Measurements from ENCODE around the gene SH3BP4.

Gene SH3BP4

DNA sequence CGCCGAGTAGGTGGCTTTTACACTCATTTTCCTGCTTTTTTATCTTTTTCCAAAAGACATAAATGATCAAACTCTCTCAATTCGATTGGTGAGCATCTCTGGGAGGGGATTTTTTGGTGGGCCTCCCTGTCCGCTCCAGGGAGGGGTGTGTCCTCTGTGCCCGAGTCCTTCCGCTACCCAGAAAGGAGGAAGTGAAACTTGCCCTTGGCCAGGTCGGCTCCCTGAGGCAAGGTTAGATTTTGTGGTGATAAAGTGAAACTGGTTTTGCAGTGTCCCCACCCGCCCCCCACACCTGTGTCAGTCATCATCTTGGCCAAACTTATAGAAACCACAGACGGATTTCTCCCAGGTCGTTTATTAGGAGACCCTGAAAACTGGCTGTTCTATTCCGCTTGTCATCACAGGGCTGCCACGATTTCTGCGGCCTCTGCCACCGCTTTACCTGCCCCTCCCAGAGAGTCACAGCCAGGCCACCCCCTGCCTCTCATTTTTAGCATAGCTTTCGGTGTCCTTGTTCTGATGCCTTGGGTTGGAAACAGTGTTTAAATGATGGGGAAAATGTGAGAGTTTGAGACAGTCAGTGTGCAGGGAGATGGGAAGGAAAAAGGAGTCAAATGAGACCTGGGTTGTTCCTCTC, 93.6 kb downstream of the SH3BP4 start:
- Histone ChIP-seq H3K36me3 (no peaks in the 10 kb centered on the region), H4K20me1 (no peaks in the 10 kb centered on the region), H3K9me3 (no peaks in the 10 kb centered on the region), H3K4me3 (no peak overlapping the region), H3K27ac (no peak overlapping the region), H3K4me2 (peak overlapping the region; percentile 82), H3K9ac (no peak overlapping the region), H3K4me1 (peaks cover 37% of the 10 kb centered on the region), H3K27me3 (no peaks in the 10 kb centered on the region)
- TF ChIP-seq Cebpa-rat (IDR thresholded peaks at IDR 0.05), result no peak

DNA sequence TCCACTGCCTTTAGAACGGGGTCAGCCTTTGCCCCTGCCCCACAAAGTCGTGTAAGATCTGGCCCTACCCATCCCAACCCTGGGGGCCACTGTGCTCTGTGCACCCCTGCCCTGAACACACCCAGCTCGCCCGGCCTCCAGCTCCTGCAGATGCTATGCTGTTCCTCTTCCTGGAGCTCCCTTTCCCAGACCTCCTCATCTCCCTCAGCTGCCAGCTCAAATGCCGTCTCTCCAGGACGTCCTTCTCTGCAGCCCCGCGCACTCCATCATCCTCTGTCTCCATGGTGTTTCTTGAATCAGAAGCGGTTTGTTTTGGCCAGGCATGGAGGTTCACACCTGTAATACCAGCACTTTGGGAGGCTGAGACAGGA, 94.1 kb downstream of the SH3BP4 start:
- Histone ChIP-seq H3K27me3 (no peaks in the 10 kb centered on the region), H3K27ac (no peak overlapping the region), H3K4me3 (no peak overlapping the region), H3K4me2 (peak overlapping the region; percentile 82), H4K20me1 (no peaks in the 10 kb centered on the region), H3K36me3 (no peaks in the 10 kb centered on the region), H3K4me1 (peaks cover 42% of the 10 kb centered on the region), H3K9me3 (no peaks in the 10 kb centered on the region), H3K9ac (no peak overlapping the region)
- no peak for TF ChIP-seq Cebpa-rat (IDR thresholded peaks at IDR 0.05)

DNA sequence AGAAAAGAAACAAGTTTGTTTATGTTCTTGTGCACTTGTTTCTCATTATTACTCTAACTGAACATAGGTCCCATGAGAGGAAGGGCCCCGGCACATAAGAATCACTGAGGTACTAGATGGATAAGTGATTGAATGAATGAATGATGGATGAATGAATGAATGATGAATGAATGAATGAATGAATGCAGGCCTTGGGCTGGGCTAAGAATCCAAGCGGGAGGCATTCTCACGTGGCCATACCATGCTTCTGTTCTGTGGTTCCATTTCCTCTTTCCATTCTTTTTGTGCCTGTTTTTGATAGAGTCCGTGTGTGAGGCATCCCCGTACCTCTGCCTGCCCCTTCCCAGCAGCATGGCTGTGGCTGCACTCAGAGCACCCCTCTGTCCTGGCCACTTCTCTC, 94.8 kb downstream of the SH3BP4 start:
- H4K20me1 ChIP-seq, result no peaks in the 10 kb centered on the region
- no peaks in the 10 kb centered on the region for H3K9me3 ChIP-seq
- no peak overlapping the region for H3K27ac ChIP-seq
- H3K27me3 ChIP-seq, result no peaks in the 10 kb centered on the region
- H3K9ac ChIP-seq, result no peak overlapping the region
- H3K36me3 ChIP-seq, result no peaks in the 10 kb centered on the region
- peak overlapping the region; percentile 82 for H3K4me2 ChIP-seq
- no peak overlapping the region for H3K4me3 ChIP-seq
- H3K4me1 ChIP-seq, result peaks cover 48% of the 10 kb centered on the region
- no peak for TF ChIP-seq Cebpa-rat (IDR thresholded peaks at IDR 0.05)

- Histone ChIP-seq H3K36me3 (no peaks in the 10 kb centered on the region), H3K4me2 (no peak overlapping the region)
- no peak for TF ChIP-seq Cebpa-rat (IDR thresholded peaks at IDR 0.05)
Observed at GRCh38 chr2:235047171-235048160, 95.6 kb downstream of the SH3BP4 start.

GRCh38 chr2:235048549-235048948, 96.7 kb downstream of the SH3BP4 start:
- H3K4me1 ChIP-seq, result peaks cover 53% of the 10 kb centered on the region
- no peak overlapping the region for H3K27ac ChIP-seq
- no peak overlapping the region for H3K4me2 ChIP-seq
- H4K20me1 ChIP-seq, result no peaks in the 10 kb centered on the region
- H3K9me3 ChIP-seq, result no peaks in the 10 kb centered on the region
- no peaks in the 10 kb centered on the region for H3K27me3 ChIP-seq
- H3K4me3 ChIP-seq, result no peak overlapping the region
- H3K36me3 ChIP-seq, result no peaks in the 10 kb centered on the region
- no peak overlapping the region for H3K9ac ChIP-seq
- no peak for TF ChIP-seq Cebpa-rat (IDR thresholded peaks at IDR 0.05)

More at GRCh38 chr2:235047171-235048160, 95.6 kb downstream of the SH3BP4 start:
- Histone ChIP-seq H3K9ac (no peak overlapping the region), H4K20me1 (no peaks in the 10 kb centered on the region), H3K27me3 (no peaks in the 10 kb centered on the region), H3K4me1 (peaks cover 54% of the 10 kb centered on the region), H3K27ac (no peak overlapping the region), H3K4me3 (no peak overlapping the region), H3K9me3 (no peaks in the 10 kb centered on the region)

DNA sequence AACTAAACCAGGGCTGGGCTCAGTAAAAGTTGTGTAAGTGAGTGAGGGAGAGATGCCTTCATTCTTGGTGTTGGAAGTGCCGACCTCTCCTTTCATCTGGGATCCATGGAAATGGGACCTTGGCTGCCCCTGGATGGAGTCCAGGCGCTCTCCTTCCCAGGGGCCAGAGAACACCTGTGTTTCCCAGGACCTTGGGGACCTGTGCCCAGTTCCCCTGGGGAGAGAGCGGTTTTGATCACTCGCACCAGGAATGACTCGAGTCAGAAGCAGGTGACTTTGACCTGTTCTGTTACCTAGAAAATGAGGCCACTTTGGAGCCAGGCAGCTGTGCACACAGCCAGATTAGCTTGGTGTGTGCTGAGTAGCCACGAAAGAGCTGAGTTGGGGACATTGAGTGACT, 97.3 kb downstream of the SH3BP4 start:
- no peaks in the 10 kb centered on the region for H3K36me3 ChIP-seq
- no peak overlapping the region for H3K4me3 ChIP-seq
- no peaks in the 10 kb centered on the region for H3K27me3 ChIP-seq
- H4K20me1 ChIP-seq, result no peaks in the 10 kb centered on the region
- peaks cover 48% of the 10 kb centered on the region for H3K4me1 ChIP-seq
- H3K9me3 ChIP-seq, result no peaks in the 10 kb centered on the region
- no peak for TF ChIP-seq Cebpa-rat (IDR thresholded peaks at IDR 0.05)
- H3K4me2 ChIP-seq, result no peak overlapping the region
- no peak overlapping the region for H3K9ac ChIP-seq
- H3K27ac ChIP-seq, result no peak overlapping the region

GRCh38 chr2:235049719-235050118, 97.9 kb downstream of the SH3BP4 start:
- H3K27me3 ChIP-seq, result no peaks in the 10 kb centered on the region
- peaks cover 42% of the 10 kb centered on the region for H3K4me1 ChIP-seq
- H3K4me3 ChIP-seq, result no peak overlapping the region
- no peaks in the 10 kb centered on the region for H3K9me3 ChIP-seq
- no peaks in the 10 kb centered on the region for H3K36me3 ChIP-seq
- TF ChIP-seq Cebpa-rat (IDR thresholded peaks at IDR 0.05), result no peak
- H3K4me2 ChIP-seq, result no peak overlapping the region
- H4K20me1 ChIP-seq, result no peaks in the 10 kb centered on the region
- no peak overlapping the region for H3K9ac ChIP-seq
- H3K27ac ChIP-seq, result no peak overlapping the region

GRCh38 chr2:235050980-235051351, 99.1 kb downstream of the SH3BP4 start:
- H3K9ac ChIP-seq, result no peak overlapping the region
- H3K4me1 ChIP-seq, result peaks cover 29% of the 10 kb centered on the region
- no peaks in the 10 kb centered on the region for H3K36me3 ChIP-seq
- no peak overlapping the region for H3K4me3 ChIP-seq
- TF ChIP-seq Cebpa-rat (IDR thresholded peaks at IDR 0.05), result no peak
- H4K20me1 ChIP-seq, result no peaks in the 10 kb centered on the region
- H3K4me2 ChIP-seq, result peak overlapping the region; percentile 62
- H3K27me3 ChIP-seq, result no peaks in the 10 kb centered on the region
- H3K27ac ChIP-seq, result no peak overlapping the region
- no peaks in the 10 kb centered on the region for H3K9me3 ChIP-seq

GRCh38 chr2:235051436-235052260, 99.8 kb downstream of the SH3BP4 start:
- Histone ChIP-seq H3K27ac (no peak overlapping the region), H3K27me3 (no peaks in the 10 kb centered on the region), H3K9me3 (no peaks in the 10 kb centered on the region), H3K4me3 (no peak overlapping the region), H3K4me2 (peak overlapping the region; percentile 62), H3K4me1 (peaks cover 22% of the 10 kb centered on the region), H3K36me3 (no peaks in the 10 kb centered on the region), H3K9ac (no peak overlapping the region), H4K20me1 (no peaks in the 10 kb centered on the region)
- TF ChIP-seq Cebpa-rat (IDR thresholded peaks at IDR 0.05), result no peak

Data from BLaER1 (cell line).